ENCODE results near the gene RAB36. TPM values are rescaled to one million over a fixed set of nuclear protein-coding genes. Genes with fewer than 3 reads are reported as not detected.

Gene RAB36, protein sequence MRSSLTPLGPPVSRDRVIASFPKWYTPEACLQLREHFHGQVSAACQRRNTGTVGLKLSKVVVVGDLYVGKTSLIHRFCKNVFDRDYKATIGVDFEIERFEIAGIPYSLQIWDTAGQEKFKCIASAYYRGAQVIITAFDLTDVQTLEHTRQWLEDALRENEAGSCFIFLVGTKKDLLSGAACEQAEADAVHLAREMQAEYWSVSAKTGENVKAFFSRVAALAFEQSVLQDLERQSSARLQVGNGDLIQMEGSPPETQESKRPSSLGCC
- 1 to 10 TPM in 1 of 2 experiments, under 1 TPM in 1; 0.90 to 1.0 TPM for total RNA-seq

DNA sequence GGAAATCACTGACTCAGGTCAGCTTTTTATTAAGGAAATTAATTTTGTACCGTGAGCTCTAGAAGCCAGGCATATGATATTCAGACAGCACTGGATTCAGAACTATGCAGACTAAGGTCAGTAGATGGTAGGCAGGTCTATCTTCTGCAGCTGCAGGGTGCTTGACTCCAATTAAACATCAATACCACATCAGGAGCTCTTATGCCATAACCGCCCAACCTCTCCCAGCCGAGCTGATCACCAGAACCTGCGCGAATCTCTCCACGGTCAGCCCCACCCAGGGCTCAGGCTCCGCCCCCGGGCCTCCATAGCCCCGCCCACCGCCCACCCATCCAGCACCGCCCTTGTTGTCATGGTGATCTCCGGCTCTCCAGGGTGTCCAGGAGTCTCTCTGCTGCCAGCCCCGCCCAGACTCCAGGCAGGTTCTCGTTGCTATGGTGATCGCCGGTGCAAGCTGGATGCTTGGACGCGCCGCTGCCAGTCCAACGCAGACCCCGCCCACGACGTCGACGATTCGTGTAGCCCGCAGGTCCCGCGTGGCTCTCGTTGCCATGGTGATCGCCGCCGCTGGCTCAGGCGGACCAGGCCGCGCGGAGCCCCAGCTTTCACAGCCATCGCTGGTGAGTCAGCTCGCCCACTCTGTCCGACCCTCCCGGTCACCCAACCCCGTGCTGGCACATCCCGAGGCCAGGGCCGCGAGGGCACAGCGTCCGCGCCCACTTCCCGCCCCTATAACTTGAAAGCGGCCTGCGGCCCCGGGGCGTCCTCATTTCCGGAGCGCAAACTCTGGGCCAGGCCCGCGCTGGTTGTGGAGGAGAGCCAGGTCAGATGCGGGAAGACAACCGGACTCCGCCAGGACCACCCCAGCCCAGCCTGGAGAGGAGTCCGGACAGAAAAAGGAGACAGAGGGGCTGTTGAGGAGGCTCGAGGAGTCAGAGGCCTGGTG, at the start of gene RAB36:
RAB36 (plus strand) TSS at position 546 of the 946 bp plus-strand sequence. CDS start 1,140 bp downstream, outside the sequence.
- Mint-ChIP-seq H3K4me1 (peaks cover 35% of the 10 kb centered on the region), H3K27ac (peak within 1 kb of the TSS; percentile 58)
- DNase-seq, result peak; percentile 89

GRCh38 chr22:23095733-23096342, 49.4 kb upstream of the RAB36 start:
- Mint-ChIP-seq H3K27me3 (no peaks in the 10 kb centered on the region), H3K4me1 (no peaks in the 10 kb centered on the region)

More for the DNA sequence above, at the start of gene RAB36:
- H3K4me3 Mint-ChIP-seq, result peak within 1 kb of the TSS; percentile 66
- no peaks in the 10 kb centered on the region for H3K36me3 Mint-ChIP-seq
- no peaks in the 10 kb centered on the region for H3K9me3 Mint-ChIP-seq
- H3K27me3 Mint-ChIP-seq, result no peaks in the 10 kb centered on the region

GRCh38 chr22:23097412-23098229, 47.7 kb upstream of the RAB36 start:
- no peaks in the 10 kb centered on the region for H3K27me3 Mint-ChIP-seq
- no peak overlapping the region for H3K4me3 Mint-ChIP-seq

More at GRCh38 chr22:23095733-23096342, 49.4 kb upstream of the RAB36 start:
- no peak for DNase-seq
- H3K9me3 Mint-ChIP-seq, result no peaks in the 10 kb centered on the region
- no peak overlapping the region for H3K27ac Mint-ChIP-seq
- H3K36me3 Mint-ChIP-seq, result no peaks in the 10 kb centered on the region
- H3K4me3 Mint-ChIP-seq, result no peak overlapping the region

GRCh38 chr22:23098230-23098705, 47.0 kb upstream of the RAB36 start:
- no peaks in the 10 kb centered on the region for H3K4me1 Mint-ChIP-seq
- H3K36me3 Mint-ChIP-seq, result no peaks in the 10 kb centered on the region
- H3K27me3 Mint-ChIP-seq, result no peaks in the 10 kb centered on the region
- DNase-seq, result no peak
- no peak overlapping the region for H3K4me3 Mint-ChIP-seq
- H3K9me3 Mint-ChIP-seq, result no peaks in the 10 kb centered on the region
- no peak overlapping the region for H3K27ac Mint-ChIP-seq

More at GRCh38 chr22:23097412-23098229, 47.7 kb upstream of the RAB36 start:
- H3K27ac Mint-ChIP-seq, result no peak overlapping the region
- no peaks in the 10 kb centered on the region for H3K4me1 Mint-ChIP-seq
- H3K9me3 Mint-ChIP-seq, result no peaks in the 10 kb centered on the region
- DNase-seq, result no peak
- no peaks in the 10 kb centered on the region for H3K36me3 Mint-ChIP-seq

DNA sequence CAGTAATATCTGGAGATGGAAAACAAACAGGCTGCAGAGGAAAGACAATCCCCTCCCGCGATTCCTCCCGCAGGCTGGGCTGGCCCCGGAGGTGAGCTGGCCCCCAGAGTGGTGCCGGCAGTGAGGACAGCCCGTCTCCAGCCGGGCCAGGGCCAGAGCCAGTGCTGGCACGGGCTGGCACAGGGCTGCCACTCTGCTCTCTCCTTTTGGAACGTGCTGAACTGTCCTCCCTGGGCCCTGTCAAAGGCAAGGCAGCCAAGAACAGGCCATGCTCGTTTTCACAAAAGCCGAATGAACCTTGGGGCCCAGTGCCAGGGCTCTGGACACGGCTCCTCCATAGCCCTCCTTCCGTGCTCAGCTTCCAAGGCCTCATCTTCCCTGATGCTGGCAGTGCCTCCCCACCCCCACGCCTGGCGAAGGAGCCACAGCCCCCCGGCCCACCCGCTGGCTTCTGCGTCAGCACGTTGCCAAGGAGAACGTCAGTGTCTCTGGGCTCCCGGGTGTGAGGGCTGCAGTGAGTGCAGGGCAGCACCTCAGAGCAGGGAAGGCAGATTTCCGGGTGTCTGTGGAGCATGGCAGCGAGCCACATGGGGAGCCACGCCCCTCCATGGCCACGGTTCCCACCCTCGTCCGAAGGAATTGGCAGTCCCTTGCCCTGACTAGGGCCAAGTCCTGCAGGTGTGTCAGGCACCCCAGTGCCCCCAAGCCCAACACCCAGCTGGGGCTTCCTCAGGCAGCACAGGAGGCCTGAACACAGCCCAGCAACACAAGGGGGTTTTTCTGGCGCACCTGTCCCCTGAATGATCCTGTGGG, 46.4 kb upstream of the RAB36 start:
- no peak for DNase-seq
- Mint-ChIP-seq H3K27ac (no peak overlapping the region), H3K36me3 (no peaks in the 10 kb centered on the region), H3K4me3 (no peak overlapping the region), H3K4me1 (no peaks in the 10 kb centered on the region), H3K9me3 (no peaks in the 10 kb centered on the region), H3K27me3 (no peaks in the 10 kb centered on the region)

- no peaks in the 10 kb centered on the region for H3K9me3 Mint-ChIP-seq
- no peaks in the 10 kb centered on the region for H3K36me3 Mint-ChIP-seq
- H3K4me1 Mint-ChIP-seq, result no peaks in the 10 kb centered on the region
These were observed 45.8 kb upstream of the RAB36 start for GRCh38 chr22:23099531-23099804.

GRCh38 chr22:23100124-23100801, 45.0 kb upstream of the RAB36 start:
- Mint-ChIP-seq H3K4me1 (no peaks in the 10 kb centered on the region), H3K27me3 (no peaks in the 10 kb centered on the region), H3K27ac (no peak overlapping the region), H3K36me3 (no peaks in the 10 kb centered on the region), H3K4me3 (no peak overlapping the region), H3K9me3 (no peaks in the 10 kb centered on the region)
- no peak for DNase-seq

More at GRCh38 chr22:23099531-23099804, 45.8 kb upstream of the RAB36 start:
- Mint-ChIP-seq H3K4me3 (no peak overlapping the region), H3K27ac (no peak overlapping the region), H3K27me3 (no peaks in the 10 kb centered on the region)
- DNase-seq, result no peak

DNA sequence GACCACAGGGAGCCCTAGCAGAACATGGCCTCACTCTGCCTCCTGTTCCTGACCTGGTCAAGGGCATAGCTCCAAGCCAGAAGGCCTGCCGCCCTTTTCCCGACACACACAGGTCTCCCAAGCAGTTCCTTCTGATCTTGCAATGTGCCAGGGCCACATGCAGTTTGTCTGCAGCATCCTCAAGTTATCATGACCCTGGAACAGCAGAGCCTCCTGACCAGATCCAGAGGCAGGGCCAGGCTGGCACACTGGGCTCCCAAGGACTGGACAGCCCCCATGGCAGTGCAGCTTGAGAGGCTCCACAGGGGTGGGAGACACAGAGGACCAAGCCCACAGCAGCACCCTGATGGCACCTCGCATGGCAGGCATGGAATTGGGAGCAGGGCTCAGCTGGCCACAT, 43.8 kb upstream of the RAB36 start:
- H3K9me3 Mint-ChIP-seq, result no peaks in the 10 kb centered on the region
- DNase-seq, result no peak
- no peaks in the 10 kb centered on the region for H3K36me3 Mint-ChIP-seq
- no peaks in the 10 kb centered on the region for H3K27me3 Mint-ChIP-seq
- H3K4me3 Mint-ChIP-seq, result no peak overlapping the region
- H3K27ac Mint-ChIP-seq, result no peak overlapping the region
- no peaks in the 10 kb centered on the region for H3K4me1 Mint-ChIP-seq

GRCh38 chr22:23102002-23102655, 43.1 kb upstream of the RAB36 start:
- H3K4me3 Mint-ChIP-seq, result no peak overlapping the region
- no peaks in the 10 kb centered on the region for H3K4me1 Mint-ChIP-seq
- DNase-seq, result no peak
- no peaks in the 10 kb centered on the region for H3K36me3 Mint-ChIP-seq
- H3K27ac Mint-ChIP-seq, result no peak overlapping the region
- H3K9me3 Mint-ChIP-seq, result no peaks in the 10 kb centered on the region
- H3K27me3 Mint-ChIP-seq, result no peaks in the 10 kb centered on the region

DNA sequence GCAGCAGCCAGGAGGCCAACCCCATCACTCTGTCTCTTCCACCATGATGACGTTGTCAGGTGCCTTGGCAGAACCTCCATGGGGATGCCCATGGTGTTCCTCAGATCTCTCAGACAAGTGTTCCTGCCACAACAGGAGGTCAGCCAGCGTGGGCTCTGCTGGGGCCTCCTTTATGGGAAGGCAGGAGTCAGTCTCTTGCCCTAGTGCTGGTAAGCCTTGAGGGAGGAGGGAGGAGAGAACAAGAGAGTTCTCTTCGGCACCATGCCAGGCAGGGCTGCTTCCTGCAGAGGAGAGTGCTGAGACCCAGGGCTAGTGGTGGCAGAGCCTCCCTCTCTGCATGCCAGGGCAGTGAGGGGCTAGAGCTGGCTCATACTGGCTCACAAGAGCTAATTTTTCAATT, 42.5 kb upstream of the RAB36 start:
- no peak for DNase-seq
- H3K36me3 Mint-ChIP-seq, result no peaks in the 10 kb centered on the region
- H3K27me3 Mint-ChIP-seq, result no peaks in the 10 kb centered on the region
- H3K4me3 Mint-ChIP-seq, result no peak overlapping the region
- no peaks in the 10 kb centered on the region for H3K9me3 Mint-ChIP-seq
- H3K27ac Mint-ChIP-seq, result no peak overlapping the region
- H3K4me1 Mint-ChIP-seq, result no peaks in the 10 kb centered on the region

- H3K9me3 Mint-ChIP-seq, result no peaks in the 10 kb centered on the region
- H3K27me3 Mint-ChIP-seq, result no peaks in the 10 kb centered on the region
- no peak overlapping the region for H3K4me3 Mint-ChIP-seq
- no peak for DNase-seq
- no peaks in the 10 kb centered on the region for H3K36me3 Mint-ChIP-seq
- no peak overlapping the region for H3K27ac Mint-ChIP-seq
- no peaks in the 10 kb centered on the region for H3K4me1 Mint-ChIP-seq
These were observed 41.9 kb upstream of the RAB36 start for GRCh38 chr22:23103199-23103954.

DNA sequence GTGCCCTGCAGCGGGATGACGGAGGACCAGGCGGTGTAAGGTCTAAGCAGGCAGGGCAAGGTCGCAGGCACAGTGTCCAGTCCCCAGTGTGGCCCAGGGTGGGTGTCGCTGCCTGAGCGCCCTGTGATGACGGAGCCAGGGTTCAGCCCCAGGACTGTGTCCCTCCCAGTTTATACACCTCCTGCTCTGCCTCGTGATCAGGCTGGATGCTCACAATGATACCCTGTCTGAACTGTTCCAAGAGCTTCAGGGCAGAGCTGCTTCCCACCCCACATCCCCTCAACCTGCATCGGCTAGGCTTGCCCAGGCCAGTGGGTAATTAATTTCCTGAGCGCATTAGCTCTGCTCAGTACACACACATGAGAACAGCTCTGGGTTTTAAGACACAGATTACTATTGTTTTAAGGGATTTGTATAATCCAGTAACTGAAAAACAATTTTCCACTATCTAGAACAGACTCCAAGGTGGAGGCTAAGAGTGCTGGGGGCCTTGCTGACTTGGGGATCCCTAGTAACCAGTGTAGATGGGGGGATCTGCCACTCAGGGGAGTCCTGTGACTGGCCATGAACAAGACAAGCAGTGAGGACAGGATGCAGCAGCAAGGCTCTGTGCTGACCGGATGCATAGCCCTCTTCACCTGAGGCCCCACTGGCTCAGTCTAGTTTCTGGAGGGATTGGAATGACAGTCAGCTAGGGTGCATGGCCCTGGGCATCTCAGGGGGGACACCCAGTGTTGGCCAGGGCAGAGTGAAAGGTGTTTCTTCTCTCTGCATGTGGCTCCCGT, 40.9 kb upstream of the RAB36 start:
- no peak overlapping the region for H3K27ac Mint-ChIP-seq
- no peaks in the 10 kb centered on the region for H3K36me3 Mint-ChIP-seq
- no peaks in the 10 kb centered on the region for H3K9me3 Mint-ChIP-seq
- no peaks in the 10 kb centered on the region for H3K4me1 Mint-ChIP-seq
- no peaks in the 10 kb centered on the region for H3K27me3 Mint-ChIP-seq
- no peak for DNase-seq
- no peak overlapping the region for H3K4me3 Mint-ChIP-seq

Measured in activated naive CD8-positive, alpha-beta T cell treated with anti-CD3 and anti-CD28 coated beads for 36 hours (primary cell).